GM18505 (cell line): Measurements from ENCODE around the gene STK16.

Source experiments
- ATAC-seq: cut with Tn5 transposase; IDR thresholded peaks from one replicate; pipeline ENCODE4 v1.9.1; 2021; ENCODE audit not compliant: unreplicated experiment
- POLR2A ChIP-seq: IDR thresholded peaks from 4 replicates; pipeline ENCODE4 v1.6.1; 2011; ENCODE audit warnings: borderline replicate concordance; ENCODE audit not compliant: insufficient read depth, insufficient read length; ENCODE audit errors: extremely low read depth

The STK16 gene

DNA sequence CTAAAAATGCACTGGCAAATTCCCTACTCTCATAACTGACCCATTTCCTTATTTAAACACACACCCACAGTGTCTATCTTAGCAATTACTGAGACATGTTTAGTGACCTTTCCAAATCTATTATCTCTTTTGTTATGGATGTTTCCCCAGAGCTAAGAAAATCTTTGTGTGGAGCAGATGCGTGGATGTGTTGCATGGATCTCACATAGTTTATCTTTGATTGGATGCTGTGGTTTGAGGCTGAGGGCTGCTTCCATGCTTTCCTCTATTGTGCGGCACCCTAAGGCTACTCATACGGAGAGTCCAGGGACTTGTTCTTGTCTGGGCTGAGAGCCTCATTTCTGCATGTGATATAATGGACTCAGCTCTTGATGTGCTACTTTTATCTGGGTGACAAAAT is 10.9 kb upstream of the STK16 start:
- no peak for ATAC-seq
- TF ChIP-seq POLR2A: no peak

DNA sequence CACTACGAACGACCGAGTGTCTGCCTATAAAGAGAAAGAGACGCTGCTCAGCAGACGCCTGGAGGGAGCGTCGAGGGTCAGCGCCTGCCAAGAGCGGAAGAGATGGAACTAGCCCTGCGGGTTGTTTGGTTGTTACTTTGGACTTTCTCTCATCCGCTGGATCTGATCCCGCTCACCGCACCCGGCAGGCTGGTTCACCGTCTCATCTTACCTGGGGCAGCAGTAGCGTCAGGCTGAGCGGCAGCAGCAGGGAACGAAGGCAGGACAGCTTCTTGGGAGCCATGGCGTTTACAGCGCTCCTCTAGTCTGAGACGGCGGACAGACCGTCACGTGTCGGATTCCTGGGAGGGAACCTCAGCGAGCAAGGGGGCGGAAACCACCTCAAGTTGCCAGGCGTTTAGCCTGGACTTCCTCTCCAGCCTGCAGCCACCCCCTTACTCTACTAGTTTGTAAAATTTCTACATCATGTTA is 2.0 kb upstream of the STK16 start:
- no peak for ATAC-seq
- TF ChIP-seq POLR2A: no peak

DNA sequence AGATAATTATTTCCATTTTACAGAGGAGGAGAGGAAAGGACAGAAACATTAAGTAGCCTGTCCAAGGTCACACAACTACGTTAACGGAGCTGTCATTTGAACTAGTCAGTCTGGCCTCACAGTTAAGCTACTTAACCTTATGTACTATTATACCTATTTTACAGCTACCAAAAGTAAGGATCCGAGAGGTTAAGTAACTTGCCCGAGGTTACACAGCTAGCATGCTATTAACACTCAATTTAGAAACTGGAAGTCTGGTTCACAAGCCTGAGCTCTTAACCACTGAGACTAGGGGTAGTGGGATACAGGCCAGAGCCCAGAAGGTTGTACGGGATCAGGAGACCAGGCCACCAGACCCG is 511 bp upstream of the STK16 start:
- ATAC-seq: no peak
- no peak for TF ChIP-seq POLR2A

DNA sequence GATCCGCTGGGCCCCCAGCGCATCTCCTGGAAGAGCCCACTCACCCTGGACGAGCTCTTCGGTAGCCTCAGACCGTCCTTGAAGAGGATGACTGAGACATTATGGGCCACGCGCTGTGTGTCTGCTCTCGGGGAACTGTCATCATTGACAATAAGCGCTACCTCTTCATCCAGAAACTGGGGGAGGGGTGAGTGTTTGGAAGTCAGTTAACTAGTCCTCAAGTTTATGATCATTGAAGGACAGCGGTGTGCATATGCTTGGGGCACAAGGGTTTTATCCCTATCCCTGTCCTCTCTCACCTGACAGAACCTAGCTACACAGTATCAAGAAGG is 586 bp downstream of the STK16 start:
- no peak for ATAC-seq
- TF ChIP-seq POLR2A: no peak

DNA sequence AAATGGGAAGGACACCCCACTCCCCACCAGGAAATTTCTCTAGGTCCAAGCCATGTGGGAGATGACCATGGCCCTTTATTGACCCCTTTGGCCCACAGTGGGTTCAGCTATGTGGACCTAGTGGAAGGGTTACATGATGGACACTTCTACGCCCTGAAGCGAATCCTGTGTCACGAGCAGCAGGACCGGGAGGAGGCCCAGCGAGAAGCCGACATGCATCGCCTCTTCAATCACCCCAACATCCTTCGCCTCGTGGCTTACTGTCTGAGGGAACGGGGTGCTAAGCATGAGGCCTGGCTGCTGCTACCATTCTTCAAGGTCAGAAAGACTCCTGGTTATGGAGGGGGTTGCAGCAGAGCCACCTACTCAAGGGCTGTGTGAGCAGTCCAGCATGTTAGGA is 1.3 kb downstream of the STK16 start:
- no peak for ATAC-seq
- TF ChIP-seq POLR2A: peak; percentile 10

DNA sequence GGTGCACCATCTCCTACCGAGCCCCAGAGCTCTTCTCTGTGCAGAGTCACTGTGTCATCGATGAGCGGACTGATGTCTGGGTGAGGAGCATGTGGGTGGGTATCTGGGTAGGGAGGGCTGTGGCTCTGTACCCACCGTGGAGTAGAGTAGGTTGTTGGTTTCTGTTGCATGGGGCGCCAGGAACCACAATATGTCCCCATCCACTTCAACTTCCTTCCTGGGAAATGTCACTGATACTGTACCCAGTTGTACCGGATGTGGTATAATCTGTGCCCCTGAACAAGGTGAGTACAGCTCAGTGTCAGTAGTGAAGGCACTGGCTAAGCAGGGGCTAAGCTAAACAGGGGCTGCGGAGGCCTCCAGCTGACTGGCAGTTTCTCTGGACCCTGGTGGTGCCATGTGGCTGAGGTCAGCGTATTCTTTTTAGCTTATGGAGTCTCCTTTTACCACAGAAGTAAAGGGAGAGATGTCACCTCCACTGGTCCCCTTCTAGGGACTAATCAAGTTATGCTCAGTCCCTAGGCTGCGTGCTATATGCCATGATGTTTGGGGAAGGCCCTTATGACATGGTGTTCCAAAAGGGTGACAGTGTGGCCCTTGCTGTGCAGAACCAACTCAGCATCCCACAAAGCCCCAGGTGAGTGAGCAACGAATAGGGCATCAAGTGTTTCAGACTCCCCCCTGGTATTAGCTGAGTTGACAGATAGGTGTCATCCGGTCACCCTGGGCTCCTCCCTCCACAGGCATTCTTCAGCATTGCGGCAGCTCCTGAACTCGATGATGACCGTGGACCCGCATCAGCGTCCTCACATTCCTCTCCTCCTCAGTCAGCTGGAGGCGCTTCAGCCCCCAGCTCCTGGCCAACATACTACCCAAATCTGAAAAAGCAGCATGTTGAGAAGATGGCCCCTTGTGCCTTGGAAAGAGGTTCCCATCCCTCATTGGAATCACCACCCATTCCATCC is 2.7 kb downstream of the STK16 start:
- ATAC-seq: no peak
- TF ChIP-seq POLR2A: no peak

DNA sequence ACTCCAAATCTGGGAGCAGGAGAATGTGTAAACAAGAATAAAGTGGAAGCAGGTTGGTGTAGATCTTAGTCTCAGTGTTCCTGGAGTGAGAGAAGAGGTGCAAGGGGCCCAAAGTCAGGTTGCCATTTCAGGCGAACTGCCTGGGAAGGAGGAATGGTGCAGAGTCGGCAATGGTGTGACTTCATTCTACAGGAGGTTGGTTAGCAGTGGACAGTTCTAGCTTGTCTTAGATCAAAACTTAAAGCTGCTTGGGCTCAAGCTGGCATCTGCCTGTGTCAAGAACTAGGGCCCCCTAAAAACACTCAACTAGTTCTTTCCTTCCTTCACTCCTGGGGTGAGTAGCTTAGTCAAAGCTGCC is 3.5 kb downstream of the STK16 start:
- no peak for ATAC-seq
- no peak for TF ChIP-seq POLR2A

DNA sequence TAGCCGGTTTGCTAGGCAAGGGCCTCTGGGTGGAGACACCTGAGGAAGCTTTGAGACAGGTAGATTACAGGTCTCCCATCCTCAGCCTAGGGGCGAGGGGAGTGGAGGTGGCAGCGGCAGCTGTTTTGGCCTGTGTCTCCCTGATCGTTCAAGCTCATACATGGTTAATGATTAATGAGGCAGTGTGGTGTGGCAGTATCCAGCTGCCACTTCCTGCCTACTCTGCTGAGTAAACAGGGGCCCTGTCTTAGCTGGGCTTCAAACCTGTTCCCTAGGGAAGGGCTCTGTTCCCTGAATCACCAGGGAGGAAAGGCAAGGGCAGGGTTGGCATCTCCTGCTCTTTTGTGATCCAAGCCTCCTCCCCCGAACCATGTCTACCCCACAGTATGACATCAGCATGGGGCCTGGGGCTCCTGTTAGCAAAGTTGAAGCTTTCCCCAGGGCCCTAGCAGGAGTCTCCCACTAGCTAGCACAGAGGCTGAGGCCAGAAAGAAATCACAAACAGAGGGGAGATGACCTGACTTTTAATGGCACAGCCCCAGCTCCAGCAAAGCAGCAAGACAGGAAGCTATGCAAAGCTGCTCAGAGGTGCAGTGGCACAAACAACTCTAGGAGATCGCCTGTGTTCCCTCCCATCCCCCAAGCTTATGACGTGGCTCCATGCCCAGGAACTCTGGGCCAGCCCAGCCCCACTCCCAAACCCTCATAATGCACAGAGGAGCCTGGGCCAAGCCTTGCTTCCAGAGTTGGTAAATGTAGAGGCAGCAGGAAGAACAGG is 4.1 kb downstream of the STK16 start:
- ATAC-seq: peak; percentile 27
- TF ChIP-seq POLR2A: no peak

DNA sequence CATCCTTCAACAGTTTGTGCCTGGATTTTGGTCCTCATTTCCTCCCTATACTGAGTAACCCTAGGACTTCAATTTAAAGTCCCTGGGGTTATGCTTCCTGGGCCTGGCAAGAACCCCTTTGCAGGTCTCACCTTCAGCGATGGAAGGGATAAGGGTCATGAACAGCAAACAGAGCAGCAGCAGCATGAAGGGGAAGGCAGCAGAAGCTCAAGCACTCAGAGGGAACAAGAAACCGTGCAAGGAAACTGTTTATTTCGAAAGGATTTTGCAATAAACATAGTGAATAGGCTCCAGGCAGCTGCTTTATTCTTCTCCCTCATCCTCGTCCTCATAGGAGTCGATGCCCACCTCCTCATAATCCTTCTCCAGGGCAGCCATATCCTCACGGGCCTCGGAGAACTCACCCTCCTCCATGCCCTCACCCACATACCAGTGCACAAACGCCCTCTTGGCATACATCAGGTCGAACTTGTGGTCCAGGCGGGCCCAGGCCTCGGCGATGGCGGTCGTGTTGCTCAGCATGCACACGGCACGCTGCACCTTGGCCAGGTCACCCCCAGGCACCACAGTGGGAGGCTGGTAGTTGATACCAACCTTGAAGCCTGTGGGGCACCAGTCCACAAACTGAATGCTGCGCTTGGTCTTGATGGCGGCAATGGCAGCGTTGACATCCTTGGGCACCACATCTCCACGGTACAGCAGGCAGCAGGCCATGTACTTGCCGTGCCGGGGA is 4.9 kb downstream of the STK16 start:
- no peak for TF ChIP-seq POLR2A

DNA sequence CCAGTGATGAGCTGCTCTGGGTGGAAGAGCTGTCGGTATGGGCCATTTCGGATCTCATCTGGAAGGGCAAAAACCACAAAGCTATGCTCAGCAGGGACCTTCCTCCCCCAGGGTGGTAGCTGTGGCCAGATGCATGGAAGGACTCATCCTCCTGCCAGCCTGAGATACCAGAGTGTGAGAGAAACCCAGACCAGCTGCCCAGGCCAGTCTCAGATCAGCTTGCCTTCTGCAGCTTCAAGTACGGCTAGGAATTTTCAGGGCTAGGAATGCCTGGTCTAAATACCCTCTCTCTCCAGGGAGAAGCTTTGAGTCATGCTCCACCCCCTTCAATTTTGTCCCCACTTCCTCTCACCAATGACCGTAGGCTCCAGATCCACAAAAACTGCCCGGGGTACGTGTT is 6.4 kb downstream of the STK16 start:
- no peak for ATAC-seq
- TF ChIP-seq POLR2A: no peak

More for the DNA sequence above, 4.9 kb downstream of the STK16 start:
- ATAC-seq: no peak

DNA sequence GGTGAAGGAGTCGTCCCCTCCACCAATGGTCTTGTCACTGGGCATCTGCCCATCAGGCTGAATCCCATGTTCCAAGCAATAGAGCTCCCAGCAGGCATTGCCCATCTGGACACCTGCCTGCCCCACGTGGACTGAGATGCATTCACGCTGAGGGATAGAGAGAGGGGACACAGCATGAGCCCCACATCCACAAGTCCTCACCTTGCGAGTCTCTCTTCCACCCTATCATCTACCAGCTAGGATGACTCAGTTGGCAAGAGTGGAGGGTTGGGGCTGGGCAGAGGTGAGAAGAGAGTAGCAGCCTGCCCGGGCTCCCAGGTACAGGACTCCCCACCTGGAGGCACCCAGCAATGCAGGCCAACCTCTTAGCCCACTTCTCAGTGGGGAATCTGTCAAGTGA is 6.8 kb downstream of the STK16 start:
- no peak for ATAC-seq
- TF ChIP-seq POLR2A: no peak

DNA sequence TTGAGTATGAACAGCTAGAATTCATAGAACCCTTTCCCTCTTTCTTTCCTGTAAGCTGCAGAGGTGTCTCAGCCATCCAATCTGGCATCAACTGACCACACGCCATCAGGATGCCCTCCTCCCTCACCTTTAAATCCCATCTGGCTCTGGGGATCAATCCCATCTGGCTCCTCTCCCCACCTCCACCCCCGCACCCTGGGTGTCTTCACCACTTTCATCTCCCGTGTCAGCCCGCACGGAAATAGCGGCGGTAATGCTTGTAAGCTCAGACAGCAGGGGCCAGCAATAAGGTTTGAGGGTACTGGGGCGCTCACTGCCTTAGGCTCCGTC is 7.3 kb downstream of the STK16 start:
- no peak for ATAC-seq
- TF ChIP-seq POLR2A: no peak

DNA sequence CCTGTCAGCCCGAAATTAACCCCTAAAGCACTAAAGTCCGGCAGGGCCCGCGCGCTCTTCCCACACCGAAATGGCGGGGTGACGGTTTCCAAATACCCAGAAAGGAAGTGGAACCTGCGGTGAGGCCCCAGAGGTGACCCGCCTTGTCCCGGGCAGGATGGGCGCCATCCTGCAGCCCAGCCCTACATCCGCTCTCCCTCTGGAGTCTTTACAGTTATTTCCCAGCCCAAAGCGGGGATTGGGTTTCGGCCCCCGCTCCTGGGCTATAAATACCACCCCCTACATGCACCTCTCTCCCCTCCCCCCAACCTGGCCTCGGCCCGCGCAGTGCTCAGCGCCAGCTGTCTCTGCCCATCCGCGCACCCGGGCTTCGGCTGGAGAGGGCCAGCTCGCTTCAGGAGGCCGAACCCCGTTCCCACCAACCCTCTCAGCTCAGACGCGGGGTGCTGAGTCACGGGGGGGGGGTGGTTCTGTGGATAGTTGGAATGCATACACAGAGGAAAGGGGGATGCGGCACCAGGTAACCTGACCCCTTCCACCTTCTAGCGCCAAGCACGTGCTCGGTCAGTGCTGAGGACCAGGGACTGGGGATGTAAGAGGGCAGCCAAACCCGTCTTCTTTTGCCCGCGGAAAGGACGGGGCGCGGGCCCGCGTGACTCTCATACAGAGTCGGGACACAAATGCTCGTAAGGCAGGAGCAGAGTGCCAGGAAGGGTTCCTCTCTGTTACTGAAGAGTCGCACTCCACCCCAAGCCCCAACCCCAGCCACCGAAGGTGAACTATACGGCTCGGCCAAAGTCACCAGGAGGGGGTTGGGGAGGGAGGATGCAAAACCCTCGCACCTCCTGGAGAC is 7.8 kb downstream of the STK16 start, which contains the start of gene TUBA4B:
Gene TUBA4B (plus strand): TSS at position 344 of the 853 bp plus-strand sequence. CDS start 165 bp downstream, at position 509.
- no peak for ATAC-seq
- TF ChIP-seq POLR2A: peak; percentile 40
